Astrocyte (in vitro differentiated cells and primary cell): ENCODE results near the gene ACVR1. TPM values are rescaled to one million over a fixed set of nuclear protein-coding genes. Genes with fewer than 3 reads are reported as not detected.

Experiments
- DNase-seq: peaks from one replicate; pipeline ENCODE4 v3.0.0-alpha.2; 2010; ENCODE audit warnings: low read depth
- FAIRE-seq: peaks from 2 replicates; lab custom pipeline; 2011; peaks lifted over from hg19 to GRCh38; lab: Jason Lieb, UNC
- H2AFZ ChIP-seq: 2 replicates; pipeline ENCODE4 v1.6.0; 2012; ENCODE audit warnings: low read depth, low read length, inconsistent platforms
- H3K27ac ChIP-seq: 2 replicates; pipeline ENCODE4 v1.5.1; 2011; ENCODE audit warnings: low read depth, low read length, inconsistent platforms
- H3K27me3 ChIP-seq: 2 replicates; pipeline ENCODE4 v1.6.0; 2011; ENCODE audit warnings: low read length, inconsistent platforms; ENCODE audit not compliant: insufficient read depth
- H3K36me3 ChIP-seq: 2 replicates; pipeline ENCODE4 v1.5.1; 2011; ENCODE audit warnings: low read length, inconsistent platforms; ENCODE audit not compliant: insufficient read depth
- H3K4me1 ChIP-seq: 2 replicates; pipeline ENCODE4 v1.5.1; 2011; ENCODE audit warnings: low read length, inconsistent platforms; ENCODE audit not compliant: insufficient read depth
- H3K4me2 ChIP-seq: 2 replicates; pipeline ENCODE4 v1.6.0; 2012; ENCODE audit warnings: low read length, inconsistent platforms
- H3K4me3 ChIP-seq: 2 replicates; pipeline ENCODE4 v1.5.1; 2011; ENCODE audit warnings: low read depth, mild to moderate bottlenecking, low read length, inconsistent platforms; ENCODE audit not compliant: insufficient read depth
- H3K79me2 ChIP-seq: 2 replicates; pipeline ENCODE4 v1.6.0; 2012; ENCODE audit warnings: mild to moderate bottlenecking, low read length, inconsistent platforms; ENCODE audit not compliant: insufficient read depth
- H3K9ac ChIP-seq: 2 replicates; pipeline ENCODE4 v1.6.0; 2012; ENCODE audit warnings: mild to moderate bottlenecking, low read length, inconsistent platforms
- H3K9me3 ChIP-seq: 2 replicates; pipeline ENCODE4 v1.5.1; 2012; ENCODE audit warnings: low read depth, mild to moderate bottlenecking, low read length, inconsistent platforms; ENCODE audit not compliant: insufficient read depth
- H4K20me1 ChIP-seq: 2 replicates; pipeline ENCODE4 v1.6.0; 2012; ENCODE audit warnings: low read length, inconsistent platforms; ENCODE audit not compliant: insufficient read depth
- H3K27ac Mint-ChIP-seq: one replicate; pipeline ENCODE4 v1.8.0; 2021; ENCODE audit warnings: mild to moderate bottlenecking, mixed read lengths; ENCODE audit not compliant: unreplicated experiment
- H3K27me3 Mint-ChIP-seq: one replicate; pipeline ENCODE4 v1.8.0; 2021; ENCODE audit warnings: low read depth, mixed read lengths; ENCODE audit not compliant: unreplicated experiment
- H3K36me3 Mint-ChIP-seq: one replicate; pipeline ENCODE4 v1.8.0; 2021; ENCODE audit warnings: low read depth, mixed read lengths; ENCODE audit not compliant: unreplicated experiment
- H3K4me1 Mint-ChIP-seq: one replicate; pipeline ENCODE4 v1.8.0; 2021; ENCODE audit warnings: low read depth, mixed read lengths; ENCODE audit not compliant: unreplicated experiment
- H3K4me3 Mint-ChIP-seq: one replicate; pipeline ENCODE4 v1.8.0; 2021; ENCODE audit warnings: mild to moderate bottlenecking, moderate library complexity, mixed read lengths; ENCODE audit not compliant: unreplicated experiment
- H3K9me3 Mint-ChIP-seq: one replicate; pipeline ENCODE4 v1.8.0; 2021; ENCODE audit warnings: mild to moderate bottlenecking, mixed read lengths; ENCODE audit not compliant: unreplicated experiment
- EZH2 ChIP-seq: IDR thresholded peaks from 2 replicates; pipeline ENCODE4 v1.6.1; 2012; ENCODE audit warnings: mild to moderate bottlenecking, low read length, inconsistent platforms; ENCODE audit not compliant: insufficient read depth
- total RNA-seq: library from RNA; stranded (reverse); gene quantifications from 2 replicates; pipeline ENCODE4 v1.2.1, GENCODE V29; 2021
- TF ChIP-seq, protein P1 (sequence below): IDR thresholded peaks from 2 replicates; pipeline ENCODE4 v1.5.1; 2011; ENCODE audit warnings: low read depth, mild to moderate bottlenecking, inconsistent platforms, low read length, moderate library complexity; ENCODE audit not compliant: insufficient read depth

The ACVR1 gene
- total RNA-seq, 1 donor from 2014 or later, result 45.9 TPM

DNA sequence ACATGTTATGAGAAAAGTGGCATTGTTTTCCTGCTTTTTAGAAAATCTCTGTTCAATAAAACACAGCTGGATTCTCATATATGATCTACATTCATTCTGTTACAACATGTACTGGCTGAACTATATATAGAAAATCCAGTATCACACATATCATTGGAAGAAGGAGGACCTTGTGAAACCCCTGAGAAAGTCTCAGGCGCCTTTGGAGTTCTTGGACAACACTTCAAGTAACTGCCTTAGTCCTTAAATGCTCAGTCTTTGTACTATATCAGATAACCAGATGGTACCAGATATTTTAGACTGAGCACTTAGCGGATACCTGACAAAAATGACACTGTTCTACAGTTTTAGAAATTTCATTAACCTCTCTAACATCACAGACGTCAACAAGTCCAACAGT, 72.2 kb downstream of the ACVR1 start:
- FAIRE-seq (no peak), DNase-seq (no peak)
- Mint-ChIP-seq H3K36me3 (peaks cover 3% of the 10 kb centered on the region), H3K4me3 (no peak overlapping the region), H3K4me1 (peaks cover 13% of the 10 kb centered on the region), H3K27me3 (no peaks in the 10 kb centered on the region), H3K9me3 (no peaks in the 10 kb centered on the region), H3K27ac (no peak overlapping the region)
- TF ChIP-seq, protein P1, sequence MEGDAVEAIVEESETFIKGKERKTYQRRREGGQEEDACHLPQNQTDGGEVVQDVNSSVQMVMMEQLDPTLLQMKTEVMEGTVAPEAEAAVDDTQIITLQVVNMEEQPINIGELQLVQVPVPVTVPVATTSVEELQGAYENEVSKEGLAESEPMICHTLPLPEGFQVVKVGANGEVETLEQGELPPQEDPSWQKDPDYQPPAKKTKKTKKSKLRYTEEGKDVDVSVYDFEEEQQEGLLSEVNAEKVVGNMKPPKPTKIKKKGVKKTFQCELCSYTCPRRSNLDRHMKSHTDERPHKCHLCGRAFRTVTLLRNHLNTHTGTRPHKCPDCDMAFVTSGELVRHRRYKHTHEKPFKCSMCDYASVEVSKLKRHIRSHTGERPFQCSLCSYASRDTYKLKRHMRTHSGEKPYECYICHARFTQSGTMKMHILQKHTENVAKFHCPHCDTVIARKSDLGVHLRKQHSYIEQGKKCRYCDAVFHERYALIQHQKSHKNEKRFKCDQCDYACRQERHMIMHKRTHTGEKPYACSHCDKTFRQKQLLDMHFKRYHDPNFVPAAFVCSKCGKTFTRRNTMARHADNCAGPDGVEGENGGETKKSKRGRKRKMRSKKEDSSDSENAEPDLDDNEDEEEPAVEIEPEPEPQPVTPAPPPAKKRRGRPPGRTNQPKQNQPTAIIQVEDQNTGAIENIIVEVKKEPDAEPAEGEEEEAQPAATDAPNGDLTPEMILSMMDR, result no peak
- no peak for TF ChIP-seq EZH2
- Histone ChIP-seq H3K4me3 (no peak overlapping the region), H3K27ac (no peak overlapping the region), H3K79me2 (peaks cover 23% of the 10 kb centered on the region), H4K20me1 (peaks cover 16% of the 10 kb centered on the region), H3K9ac (no peak overlapping the region), H3K4me1 (peaks cover 7% of the 10 kb centered on the region), H3K4me2 (no peak overlapping the region), H2AFZ (no peak overlapping the region), H3K27me3 (no peaks in the 10 kb centered on the region), H3K9me3 (no peaks in the 10 kb centered on the region), H3K36me3 (no peaks in the 10 kb centered on the region)

DNA sequence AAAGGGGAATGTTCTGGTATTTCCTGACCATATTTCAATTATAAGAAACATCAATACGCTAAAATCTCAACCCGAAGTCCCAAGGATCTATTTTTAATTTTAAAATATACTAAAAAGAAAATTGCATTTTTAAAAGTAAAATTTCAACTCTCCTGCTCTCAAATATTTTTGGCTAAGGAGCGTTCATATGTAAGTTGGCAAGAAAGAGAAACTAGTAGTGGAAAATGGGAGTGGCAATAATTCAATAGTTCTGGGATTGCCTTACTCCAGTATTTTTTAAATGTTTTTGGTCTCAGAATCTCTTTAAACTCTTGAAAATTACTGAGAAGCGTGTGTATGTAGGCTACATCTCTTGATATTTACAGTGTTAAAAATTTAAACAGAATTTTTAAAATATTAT, 72.7 kb downstream of the ACVR1 start:
- Histone ChIP-seq H3K4me3 (no peak overlapping the region), H3K4me2 (no peak overlapping the region), H2AFZ (no peak overlapping the region), H3K4me1 (peaks cover 2% of the 10 kb centered on the region), H4K20me1 (peaks cover 15% of the 10 kb centered on the region), H3K27me3 (no peaks in the 10 kb centered on the region), H3K27ac (no peak overlapping the region), H3K9ac (no peak overlapping the region), H3K79me2 (peaks cover 22% of the 10 kb centered on the region), H3K36me3 (no peaks in the 10 kb centered on the region), H3K9me3 (no peaks in the 10 kb centered on the region)
- no peak for TF ChIP-seq EZH2
- TF ChIP-seq, protein P1, result no peak
- FAIRE-seq (no peak), DNase-seq (no peak)
- Mint-ChIP-seq H3K27me3 (no peaks in the 10 kb centered on the region), H3K27ac (no peak overlapping the region), H3K4me3 (no peak overlapping the region), H3K9me3 (no peaks in the 10 kb centered on the region), H3K4me1 (peaks cover 10% of the 10 kb centered on the region), H3K36me3 (peaks cover 3% of the 10 kb centered on the region)

DNA sequence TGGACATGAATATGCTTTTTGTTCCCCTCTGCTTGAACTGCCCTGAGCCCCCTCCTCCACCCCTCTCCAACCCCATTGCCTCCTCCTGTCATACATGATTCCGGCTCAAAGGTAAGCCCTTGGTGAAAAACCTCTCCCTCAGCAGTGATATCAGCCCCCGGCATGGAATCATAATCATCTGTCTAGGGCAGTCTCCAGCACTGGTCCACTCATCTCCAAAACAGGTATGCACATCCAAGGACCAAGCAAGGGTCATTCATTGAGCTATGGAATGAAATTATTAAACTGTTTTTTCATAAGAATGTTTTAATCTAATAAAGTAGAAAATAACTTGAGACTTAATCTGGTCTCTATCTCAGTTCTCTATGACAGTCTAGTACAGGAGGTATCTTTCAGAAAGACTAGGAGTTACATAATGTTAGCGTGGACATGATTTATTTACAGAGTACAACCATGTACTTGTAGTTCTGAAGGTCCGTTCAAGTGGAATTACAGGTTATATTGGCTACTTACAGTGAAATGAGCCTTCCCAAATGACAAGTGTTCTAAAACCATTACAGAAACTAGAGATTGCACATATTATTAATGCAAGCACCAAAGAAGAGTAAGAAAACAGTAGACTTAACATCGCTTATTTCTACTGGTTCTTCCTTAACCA, 75.2 kb downstream of the ACVR1 start:
- no peaks in the 10 kb centered on the region for H3K27me3 ChIP-seq
- no peak overlapping the region for H3K27ac ChIP-seq
- no peak overlapping the region for H3K9ac ChIP-seq
- no peaks in the 10 kb centered on the region for H3K9me3 ChIP-seq
- H4K20me1 ChIP-seq, result peaks cover 14% of the 10 kb centered on the region
- no peak for TF ChIP-seq EZH2
- TF ChIP-seq, protein P1, result no peak
- no peaks in the 10 kb centered on the region for H3K4me1 ChIP-seq
- peaks cover 6% of the 10 kb centered on the region for H3K36me3 Mint-ChIP-seq
- peaks cover 5% of the 10 kb centered on the region for H3K36me3 ChIP-seq
- H3K9me3 Mint-ChIP-seq, result no peaks in the 10 kb centered on the region
- H2AFZ ChIP-seq, result no peak overlapping the region
- DNase-seq (no peak), FAIRE-seq (no peak)
- no peak overlapping the region for H3K27ac Mint-ChIP-seq
- peaks cover 20% of the 10 kb centered on the region for H3K79me2 ChIP-seq
- H3K4me2 ChIP-seq, result no peak overlapping the region
- no peaks in the 10 kb centered on the region for H3K27me3 Mint-ChIP-seq
- H3K4me1 Mint-ChIP-seq, result no peaks in the 10 kb centered on the region
- H3K4me3 Mint-ChIP-seq, result no peak overlapping the region
- H3K4me3 ChIP-seq, result no peak overlapping the region
